Caco-2 (cell line): ENCODE data around the gene AADAC. TPM values are rescaled to one million over a fixed set of nuclear protein-coding genes. Genes with fewer than 3 reads are reported as not detected.

Experiments
- BruUV-seq: library from RNA; stranded (reverse); fragments of 400-500 nt; replicated peaks from 2 replicates; lab custom pipeline; 2021; lab: Mats Ljungman, UMichigan
- CTCF ChIA-PET: fragments of 300-600 bp; sonication (Branson Sonifier 250); formaldehyde crosslinking; loops from one replicate; lab custom pipeline; 2022; ENCODE audit warnings: antibody characterized with exemption; lab: Charles Lee
- POLR2A ChIA-PET: fragments of 300-600 bp; sonication (Branson Sonifier 250); formaldehyde crosslinking; loops from one replicate; lab custom pipeline; 2022; ENCODE audit warnings: antibody characterized with exemption; lab: Charles Lee
- DNase-seq, 2 experiments: peaks; one replicate each; pipeline versions ENCODE4 v3.0.0 to v3.0.0-alpha.2; 2020 to 2022
- H3K27me3 ChIP-seq: replicated peaks from 2 replicates; pipeline ENCODE4 v1.6.0; 2011; ENCODE audit warnings: low read length; ENCODE audit not compliant: control insufficient read depth, insufficient read depth
- H3K36me3 ChIP-seq: 2 replicates; pipeline ENCODE4 v1.5.1; 2011; ENCODE audit warnings: low read length; ENCODE audit not compliant: control insufficient read depth, insufficient read depth
- H3K4me1 ChIP-seq: fragments of 250-450 bp; sonication (Bioruptor Pico); 2 replicates; pipeline ENCODE4 v1.5.1; 2020; ENCODE audit warnings: mild to moderate bottlenecking
- H3K4me3 ChIP-seq: 2 replicates; pipeline ENCODE4 v1.5.1; 2011; ENCODE audit warnings: low read depth, mild to moderate bottlenecking, control low read depth, low read length
- H3K9me3 ChIP-seq: fragments of 250-450 bp; sonication (Bioruptor Pico); 2 replicates; pipeline ENCODE4 v1.5.1; 2020; ENCODE audit warnings: mild to moderate bottlenecking, moderate library complexity
- H3K27ac Mint-ChIP-seq: one replicate; pipeline ENCODE4 v1.8.0; 2022; ENCODE audit warnings: mixed read lengths; ENCODE audit not compliant: unreplicated experiment
- H3K27me3 Mint-ChIP-seq: one replicate; pipeline ENCODE4 v1.8.0; 2022; ENCODE audit warnings: mixed read lengths; ENCODE audit not compliant: insufficient read depth, unreplicated experiment
- H3K36me3 Mint-ChIP-seq: one replicate; pipeline ENCODE4 v1.8.0; 2022; ENCODE audit warnings: mild to moderate bottlenecking, mixed read lengths; ENCODE audit not compliant: insufficient read depth, unreplicated experiment
- H3K4me1 Mint-ChIP-seq: one replicate; pipeline ENCODE4 v1.8.0; 2022; ENCODE audit warnings: low read depth, mixed read lengths; ENCODE audit not compliant: unreplicated experiment
- H3K4me3 Mint-ChIP-seq: one replicate; pipeline ENCODE4 v1.8.0; 2022; ENCODE audit warnings: mild to moderate bottlenecking, moderate library complexity, mixed read lengths; ENCODE audit not compliant: unreplicated experiment
- H3K9me3 Mint-ChIP-seq: one replicate; pipeline ENCODE4 v1.8.0; 2022; ENCODE audit warnings: mixed read lengths; ENCODE audit not compliant: unreplicated experiment
- intact Hi-C: fragments of 100-400 bp; cut with micrococcal nuclease; formaldehyde crosslinking; loops from one replicate; pipeline ENCODE4 v1.10.0; 2022; ENCODE audit not compliant: unreplicated experiment
- total RNA-seq: library from RNA; stranded (reverse); gene quantifications from 2 replicates; pipeline ENCODE4 v1.2.3, GENCODE V29; 2022
- TF ChIP-seq, protein P1 (sequence below), 2 experiments: fragments of 200-600 bp in 1 of 2; IDR thresholded peaks; 1 replicate in 1 of 2; 2 replicates in 1 of 2; pipeline versions ENCODE4 v1.5.1 to v1.8.0; 2011 to 2022; ENCODE audit warnings: antibody characterized with exemption in 1 of 2, control low read depth in 1 of 2, inconsistent platforms in 1 of 2, low read depth in 1 of 2, low read length in 1 of 2, mild to moderate bottlenecking in 1 of 2, moderate library complexity in 1 of 2; ENCODE audit not compliant: insufficient read depth in 1 of 2, severe bottlenecking in 1 of 2, unreplicated experiment in 1 of 2

The AADAC gene
- total RNA-seq, 1 experiment from 2014 or later = 0.57 TPM

DNA sequence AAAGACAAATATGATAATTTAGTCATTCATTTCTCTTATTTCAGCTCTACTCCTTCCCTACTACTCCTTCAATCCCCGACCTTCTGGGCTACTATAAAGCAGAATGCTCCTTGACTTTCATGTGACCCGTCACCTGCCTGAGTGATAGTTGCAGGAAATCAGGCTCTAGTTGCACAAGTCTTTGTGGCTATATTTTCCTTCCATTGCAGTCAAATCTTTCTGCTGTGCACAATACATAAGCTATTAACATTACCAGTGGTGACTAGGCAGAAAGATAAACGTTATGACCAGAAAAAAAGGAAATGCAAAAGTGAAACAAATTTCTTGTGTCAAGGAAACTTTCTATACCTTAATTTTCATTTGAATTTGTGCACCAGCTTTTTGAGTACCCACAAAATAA is 61.8 kb downstream of the AADAC start:
- H3K27ac Mint-ChIP-seq = no peak overlapping the region
- BruUV-seq = no TSS peak
- no peak overlapping the region for H3K4me3 Mint-ChIP-seq
- Histone ChIP-seq H3K27me3 (no peaks in the 10 kb centered on the region), H3K4me3 (no peak overlapping the region), H3K4me1 (no peaks in the 10 kb centered on the region), H3K9me3 (no peaks in the 10 kb centered on the region), H3K36me3 (no peaks in the 10 kb centered on the region)
- intact Hi-C loops = no loop called here
- no peaks in the 10 kb centered on the region for H3K9me3 Mint-ChIP-seq
- CTCF ChIA-PET = no interaction called here
- TF ChIP-seq, protein P1, sequence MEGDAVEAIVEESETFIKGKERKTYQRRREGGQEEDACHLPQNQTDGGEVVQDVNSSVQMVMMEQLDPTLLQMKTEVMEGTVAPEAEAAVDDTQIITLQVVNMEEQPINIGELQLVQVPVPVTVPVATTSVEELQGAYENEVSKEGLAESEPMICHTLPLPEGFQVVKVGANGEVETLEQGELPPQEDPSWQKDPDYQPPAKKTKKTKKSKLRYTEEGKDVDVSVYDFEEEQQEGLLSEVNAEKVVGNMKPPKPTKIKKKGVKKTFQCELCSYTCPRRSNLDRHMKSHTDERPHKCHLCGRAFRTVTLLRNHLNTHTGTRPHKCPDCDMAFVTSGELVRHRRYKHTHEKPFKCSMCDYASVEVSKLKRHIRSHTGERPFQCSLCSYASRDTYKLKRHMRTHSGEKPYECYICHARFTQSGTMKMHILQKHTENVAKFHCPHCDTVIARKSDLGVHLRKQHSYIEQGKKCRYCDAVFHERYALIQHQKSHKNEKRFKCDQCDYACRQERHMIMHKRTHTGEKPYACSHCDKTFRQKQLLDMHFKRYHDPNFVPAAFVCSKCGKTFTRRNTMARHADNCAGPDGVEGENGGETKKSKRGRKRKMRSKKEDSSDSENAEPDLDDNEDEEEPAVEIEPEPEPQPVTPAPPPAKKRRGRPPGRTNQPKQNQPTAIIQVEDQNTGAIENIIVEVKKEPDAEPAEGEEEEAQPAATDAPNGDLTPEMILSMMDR (IDR thresholded peaks at IDR 0.05; ENCODE audit: insufficient read depth in 1 of 2, low read depth in 1 of 2, low read length in 1 of 2, severe bottlenecking in 1 of 2, unreplicated experiment in 1 of 2) = no peak
- no peak for DNase-seq
- peaks cover 6% of the 10 kb centered on the region for H3K4me1 Mint-ChIP-seq
- H3K36me3 Mint-ChIP-seq = no peaks in the 10 kb centered on the region
- no peaks in the 10 kb centered on the region for H3K27me3 Mint-ChIP-seq
- POLR2A ChIA-PET = no interaction called here

- TF ChIP-seq, protein P1 (IDR thresholded peaks at IDR 0.05; ENCODE audit: insufficient read depth in 1 of 2, low read depth in 1 of 2, low read length in 1 of 2, severe bottlenecking in 1 of 2, unreplicated experiment in 1 of 2) = no peak
- Mint-ChIP-seq H3K27ac (no peak overlapping the region), H3K4me1 (peaks cover 6% of the 10 kb centered on the region), H3K36me3 (no peaks in the 10 kb centered on the region), H3K4me3 (no peak overlapping the region), H3K27me3 (no peaks in the 10 kb centered on the region), H3K9me3 (no peaks in the 10 kb centered on the region)
- ChIA-PET CTCF (no interaction called here), POLR2A (no interaction called here)
- no peaks in the 10 kb centered on the region for H3K27me3 ChIP-seq
- DNase-seq = no peak
- no TSS peak for BruUV-seq
- intact Hi-C loops = no loop called here
- H3K9me3 ChIP-seq = no peaks in the 10 kb centered on the region
- no peak overlapping the region for H3K4me3 ChIP-seq
- no peaks in the 10 kb centered on the region for H3K4me1 ChIP-seq
- H3K36me3 ChIP-seq = no peaks in the 10 kb centered on the region
These were observed 63.4 kb downstream of the AADAC start for GRCh38 chr3:151877269-151877668.

Other genes with a start within 250 kb of the AADAC start
- gene AADACL2, start 80.2 kb upstream of the AADAC start, total RNA-seq = not detected in 2 replicates
- not detected in 2 replicates for gene SUCNR1, start 59.5 kb downstream of the AADAC start, total RNA-seq